K562 (cell line): ENCODE data around the gene SLC5A5. TPM values are rescaled to one million over a fixed set of nuclear protein-coding genes. Genes with fewer than 3 reads are reported as not detected.

ENCODE experiments used
- BCOR ChIP-seq: fragments of 450-650 bp; IDR thresholded peaks from 2 replicates; pipeline ENCODE4 v1.6.1; 2016
- BDP1 ChIP-seq: IDR thresholded peaks from 3 replicates; pipeline ENCODE4 v1.6.1; 2011; ENCODE audit not compliant: insufficient read length, insufficient read depth
- CBFA2T2 ChIP-seq: fragments of 450-650 bp; conservative IDR thresholded peaks from 2 replicates; pipeline ENCODE4 v1.6.1; 2017; ENCODE audit warnings: mild to moderate bottlenecking
- KLF13 ChIP-seq: fragments of 450-650 bp; IDR thresholded peaks from 2 replicates; pipeline ENCODE4 v1.6.1; 2016; ENCODE audit warnings: missing genetic modification characterization, low read depth, mild to moderate bottlenecking, missing compliant biosample characterization, moderate library complexity, borderline replicate concordance
- ZFX ChIP-seq: sonication (generic); formaldehyde crosslinking; IDR thresholded peaks from 2 replicates; pipeline ENCODE4 v1.8.0; 2022; ENCODE audit warnings: mild to moderate bottlenecking, missing genetic modification reagents, moderate library complexity
- polyA plus RNA-seq, 8 experiments: library from polyadenylated mRNA; depleted of rRNA in 4 of 8; stranded (reverse) in 5 of 8; unstranded in 3 of 8; fragments of >200 nt; fragmentation: Nextera tagmentation in 2 of 8; fragmentation: Illumina TruSeq in 1 of 8; extraction: Ambion mirVana in 2 of 8; extraction: Trizol in 1 of 8; gene quantifications; 2 replicates each; pipeline versions ENCODE4 v1.2.1 to v1.2.3, GENCODE V29; 2011 to 2014; ENCODE audit warnings: inconsistent platforms in 1 of 8, missing spikeins in 1 of 8
- total RNA-seq, 7 experiments: library from RNA; depleted of rRNA in 6 of 7; stranded (reverse); fragments of >200 nt in 6 of 7; fragmentation: Illumina TruSeq in 2 of 7; extraction: Trizol in 2 of 7; gene quantifications; 2 replicates each; pipeline versions ENCODE4 v1.2.1 to v1.2.3, GENCODE V29; 2011 to 2021; ENCODE audit warnings: low replicate concordance in 1 of 7
- TF ChIP-seq, protein P1 (sequence below), 2 experiments: IDR thresholded peaks; 2 replicates each; pipeline ENCODE4 v1.6.1; 2011; ENCODE audit warnings: borderline replicate concordance in 1 of 2, control low read depth in 1 of 2, low read depth in 1 of 2, low read length in 1 of 2, mild to moderate bottlenecking in 1 of 2, mixed read lengths in 1 of 2, moderate library complexity in 1 of 2; ENCODE audit not compliant: insufficient read depth in 1 of 2, insufficient read length in 1 of 2, poor library complexity in 1 of 2, severe bottlenecking in 1 of 2; ENCODE audit errors: extremely low read depth in 1 of 2
- TF ChIP-seq, protein P2 (sequence below), 2 experiments: fragments of 450-650 bp in 1 of 2; sonication (generic) in 1 of 2; formaldehyde crosslinking in 1 of 2; IDR thresholded peaks in 1 of 2; conservative IDR thresholded peaks in 1 of 2; 2 replicates each; pipeline versions ENCODE4 v1.6.1 to v1.8.1; 2016 to 2023; ENCODE audit warnings: mild to moderate bottlenecking in 2 of 2, moderate library complexity in 2 of 2, inconsistent platforms in 1 of 2, missing genetic modification reagents in 1 of 2

Gene SLC5A5
- total and polyA plus RNA-seq, 9 of the 15 experiments (the other 6 are each of a cell fraction or from before 2014, with no cell fraction given) = 0.10 to 0.73 (median 0.23) TPM

GRCh38 chr19:17847538-17848366 is 24.0 kb upstream of the SLC5A5 start, which contains the start of gene JAK3 (continued):
- TF ChIP-seq CBFA2T2 (no peak), ZFX (no peak), BCOR (0 out of 2 replicates have a peak, but pooled peaks have one; percentile 23), BDP1 (no peak), KLF13 (tag) (no peak)
- TF ChIP-seq, protein P1, sequence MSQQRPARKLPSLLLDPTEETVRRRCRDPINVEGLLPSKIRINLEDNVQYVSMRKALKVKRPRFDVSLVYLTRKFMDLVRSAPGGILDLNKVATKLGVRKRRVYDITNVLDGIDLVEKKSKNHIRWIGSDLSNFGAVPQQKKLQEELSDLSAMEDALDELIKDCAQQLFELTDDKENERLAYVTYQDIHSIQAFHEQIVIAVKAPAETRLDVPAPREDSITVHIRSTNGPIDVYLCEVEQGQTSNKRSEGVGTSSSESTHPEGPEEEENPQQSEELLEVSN (IDR thresholded peaks at IDR 0.05; ENCODE audit: borderline replicate concordance in 1 of 2, extremely low read depth in 1 of 2, insufficient read depth in 1 of 2, insufficient read length in 1 of 2, low read depth in 1 of 2, low read length in 1 of 2, poor library complexity in 1 of 2, severe bottlenecking in 1 of 2) = no peak
- TF ChIP-seq, protein P2, sequence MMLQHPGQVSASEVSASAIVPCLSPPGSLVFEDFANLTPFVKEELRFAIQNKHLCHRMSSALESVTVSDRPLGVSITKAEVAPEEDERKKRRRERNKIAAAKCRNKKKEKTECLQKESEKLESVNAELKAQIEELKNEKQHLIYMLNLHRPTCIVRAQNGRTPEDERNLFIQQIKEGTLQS (IDR thresholded peaks at IDR 0.05) = no peak
- TF ChIP-seq, protein P2 (CRISPR knock-in tag; conservative IDR thresholded peaks at IDR 0.05) = no peak
- TF ChIP-seq, all 486 proteins: peak for 3
